ENCODE measurements around the gene ADA. TPM values are rescaled to one million over a fixed set of nuclear protein-coding genes. Genes with fewer than 3 reads are reported as not detected.

The ADA gene
- polyA plus RNA-seq, 1 of the 3 experiments (the other 2 are of a cell fraction) = 25.7 TPM

- TF ChIP-seq NRF1 (IDR thresholded peaks at IDR 0.05; ENCODE audit: low read depth, low read length) = no peak
Measured at GRCh38 chr20:44592366-44592765, 59.1 kb downstream of the ADA start (continued).

- Histone ChIP-seq H3K4me1 (ENCODE audit: control insufficient read depth in 1 of 2, insufficient read depth in 2 of 2, low read depth in 1 of 2, low read length in 1 of 2) (peaks cover 9 to 12% of the 10 kb centered on the region in 2 experiments; a peak in 3 of 4 replicates), H3K36me3 (replicated peaks in 1 of 2; ENCODE audit: control insufficient read depth in 1 of 2, insufficient read depth in 2 of 2, low read length in 1 of 2) (peaks cover 4 to 6% of the 10 kb centered on the region in 2 experiments), H3K79me2 (ENCODE audit: insufficient read depth) (peaks cover 11% of the 10 kb centered on the region; the same call in 1 of the 2 replicates), H4K20me1 (ENCODE audit: insufficient read depth) (no peaks in the 10 kb centered on the region), H3K9ac (no peak overlapping the region), H3K9me2 (no peaks in the 10 kb centered on the region), H2AFZ (ENCODE audit: low read depth) (no peak overlapping the region), H3K9me3 (no peaks in the 10 kb centered on the region), H3K4me2 (no peak overlapping the region), H3K4me3 (ENCODE audit: low read depth in 2 of 2, low read length in 1 of 2) (no peak overlapping the region), H3F3A (replicated peaks; ENCODE audit: insufficient read depth) (peaks cover 5% of the 10 kb centered on the region), H3K27me3 (ENCODE audit: insufficient read depth) (no peaks in the 10 kb centered on the region), H3K27ac (ENCODE audit: low read depth in 2 of 2, low read length in 1 of 2) (no peak overlapping the region)
- WGBS (ENCODE audit: low lambda C conversion rate) = 93% methylated on average over 9 of the region's 9 CpGs
- no peak for TF ChIP-seq SMC3 (IDR thresholded peaks at IDR 0.05; ENCODE audit: low read depth, low read length)
- TF ChIP-seq RCOR1 (IDR thresholded peaks at IDR 0.05; ENCODE audit: low read length) = no peak
- no peak for TF ChIP-seq SIN3A (IDR thresholded peaks at IDR 0.05; ENCODE audit: borderline replicate concordance, low read depth, low read length)
- POLR2A ChIA-PET = no interaction called here
- CTCF ChIA-PET = interaction anchor here (1.1 to 1.2 kb wide), 2 partner anchors 60 to 374 kb away, joined by 3 read pairs; no protein-coding TSS in a partner anchor
- no peak for DNase-seq
Measured at GRCh38 chr20:44590980-44591778, 60.3 kb downstream of the ADA start.

DNA sequence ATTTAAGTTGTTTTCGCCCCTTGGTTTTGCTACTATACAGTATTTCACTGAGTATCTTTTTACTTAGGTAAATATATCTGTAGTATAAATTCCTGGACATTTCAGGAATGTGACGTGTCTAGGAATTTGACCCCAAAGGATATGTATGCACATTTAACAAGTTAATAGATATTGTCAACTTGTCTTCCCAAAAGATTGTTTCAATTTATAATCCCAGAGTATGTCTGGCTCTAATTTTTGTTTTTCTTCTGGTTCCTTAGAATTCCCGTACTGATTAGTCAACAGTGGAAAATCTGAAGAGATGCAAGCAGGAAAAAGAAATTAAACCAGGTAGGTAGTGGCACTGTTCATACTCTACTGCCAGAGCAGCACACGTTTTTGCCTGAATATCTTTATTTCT lies 62.0 kb downstream of the ADA start:
- H3K9me3 ChIP-seq = no peaks in the 10 kb centered on the region
- H4K20me1 ChIP-seq (ENCODE audit: insufficient read depth) = no peaks in the 10 kb centered on the region
- ChIA-PET POLR2A (no interaction called here), CTCF (interaction anchor here (2.0 kb wide), 1 partner anchor 21 kb away, joined by 4 read pairs; no protein-coding TSS in a partner anchor)
- H3F3A ChIP-seq (replicated peaks; ENCODE audit: insufficient read depth) = peaks cover 5% of the 10 kb centered on the region
- no peak overlapping the region for H2AFZ ChIP-seq (ENCODE audit: low read depth)
- no peak for DNase-seq
- peak overlapping the region; percentile 12 to 47; a peak in 2 of 4 replicates for H3K27ac ChIP-seq (ENCODE audit: low read depth in 2 of 2, low read length in 1 of 2)
- H3K4me2 ChIP-seq = no peak overlapping the region
- peaks cover 19% of the 10 kb centered on the region; the same call in 1 of the 2 replicates for H3K79me2 ChIP-seq (ENCODE audit: insufficient read depth)
- H3K9me2 ChIP-seq = no peaks in the 10 kb centered on the region
- TF ChIP-seq FOXM1 (IDR thresholded peaks at IDR 0.05; ENCODE audit: low read depth) (no peak), EZH2phosphoT487 (IDR thresholded peaks at IDR 0.05; ENCODE audit: borderline replicate concordance, low read depth) (no peak), GATA2 (CRISPR knock-in tag; IDR thresholded peaks at IDR 0.05) (no peak), MEF2A (IDR thresholded peaks at IDR 0.05; ENCODE audit: borderline replicate concordance, low read depth) (no peak), POLR2AphosphoS5 (IDR thresholded peaks at IDR 0.05; ENCODE audit: low read depth, low read length) (no peak), EP300 (IDR thresholded peaks at IDR 0.05; ENCODE audit: borderline replicate concordance in 1 of 2, low read depth in 1 of 2, low read length in 1 of 2) (peak in 1 of 2 experiments; percentile 25; a peak in 1 of 4 replicates), TCF12 (IDR thresholded peaks at IDR 0.05) (peak; percentile 29; the same call in 1 of the 2 replicates), PBX3 (IDR thresholded peaks at IDR 0.05) (0 out of 2 replicates have a peak, but pooled peaks have one; percentile 19), FOSL2 (IDR thresholded peaks at IDR 0.05; ENCODE audit: borderline replicate concordance, low read depth) (peak; percentile 10; the same call in 1 of the 2 replicates), JUND (IDR thresholded peaks at IDR 0.05) (no peak), RXRA (IDR thresholded peaks at IDR 0.05; ENCODE audit: borderline replicate concordance, low read depth) (no peak), YY1 (IDR thresholded peaks at IDR 0.05; ENCODE audit: low read depth) (no peak), REST (IDR thresholded peaks at IDR 0.05; ENCODE audit: low read depth, low read length) (no peak), RCOR1 (IDR thresholded peaks at IDR 0.05; ENCODE audit: low read length) (no peak)
- TF ChIP-seq, protein P1, sequence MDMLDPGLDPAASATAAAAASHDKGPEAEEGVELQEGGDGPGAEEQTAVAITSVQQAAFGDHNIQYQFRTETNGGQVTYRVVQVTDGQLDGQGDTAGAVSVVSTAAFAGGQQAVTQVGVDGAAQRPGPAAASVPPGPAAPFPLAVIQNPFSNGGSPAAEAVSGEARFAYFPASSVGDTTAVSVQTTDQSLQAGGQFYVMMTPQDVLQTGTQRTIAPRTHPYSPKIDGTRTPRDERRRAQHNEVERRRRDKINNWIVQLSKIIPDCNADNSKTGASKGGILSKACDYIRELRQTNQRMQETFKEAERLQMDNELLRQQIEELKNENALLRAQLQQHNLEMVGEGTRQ (IDR thresholded peaks at IDR 0.05; ENCODE audit: borderline replicate concordance, low read depth, low read length) = no peak
- WGBS (ENCODE audit: low lambda C conversion rate) = 71% methylated on average over 4 of the region's 4 CpGs
- H3K4me3 ChIP-seq (ENCODE audit: low read depth in 2 of 2, low read length in 1 of 2) = no peak overlapping the region
- H3K4me1 ChIP-seq (ENCODE audit: control insufficient read depth in 1 of 2, insufficient read depth in 2 of 2, low read depth in 1 of 2, low read length in 1 of 2) = peaks cover 12 to 17% of the 10 kb centered on the region in 2 experiments; a peak in 3 of 4 replicates
- H3K9ac ChIP-seq = no peak overlapping the region; the same call in 1 of the 2 replicates
- H3K27me3 ChIP-seq (ENCODE audit: insufficient read depth) = no peaks in the 10 kb centered on the region
- peaks cover 4 to 6% of the 10 kb centered on the region in 2 experiments for H3K36me3 ChIP-seq (replicated peaks in 1 of 2; ENCODE audit: control insufficient read depth in 1 of 2, insufficient read depth in 2 of 2, low read length in 1 of 2)

All from SK-N-SH (cell line).